PC-9 (cell line): ENCODE results near the gene PLA2G15.

Source experiments
- CTCF ChIP-seq: fragments of 200-600 bp; sonication (generic); conservative IDR thresholded peaks from 2 replicates; pipeline ENCODE4 v1.6.1; 2017; ENCODE audit warnings: mixed run types, antibody characterized with exemption, mild to moderate bottlenecking, moderate library complexity
- EZH2 ChIP-seq: fragments of 200-600 bp; sonication (generic); IDR thresholded peaks from 2 replicates; pipeline ENCODE4 v1.8.0; 2017; ENCODE audit warnings: antibody characterized with exemption, low read depth

- TF ChIP-seq CTCF (no peak), EZH2 (no peak)
These were observed 38.8 kb downstream of the PLA2G15 start for GRCh38 chr16:68283801-68284598.
